HG02970 (cell line): ENCODE data around the gene TTLL13.
"Not testable (repeated sequence)": the region's sequence is repeated elsewhere in the genome, so short reads cannot be mapped to it uniquely, and the experiment has no call there.

Experiments used
- ATAC-seq: cut with Tn5 transposase; IDR thresholded peaks from one replicate; pipeline ENCODE4 v1.9.1; 2021; ENCODE audit warnings: mild to moderate bottlenecking, moderate library complexity, moderate number of reproducible peaks; ENCODE audit not compliant: unreplicated experiment, low FRiP score

The TTLL13 gene

GRCh38 chr15:90271459-90272166 is 22.3 kb downstream of the TTLL13 start:
- no peak for ATAC-seq

GRCh38 chr15:90278467-90278866 is 29.1 kb downstream of the TTLL13 start:
- ATAC-seq, result not testable (repeated sequence)

- ATAC-seq, result not testable (repeated sequence)
Observed at GRCh38 chr15:90280743-90281142, 31.4 kb downstream of the TTLL13 start.

GRCh38 chr15:90281637-90282036 is 32.3 kb downstream of the TTLL13 start:
- ATAC-seq, result not testable (repeated sequence)

DNA sequence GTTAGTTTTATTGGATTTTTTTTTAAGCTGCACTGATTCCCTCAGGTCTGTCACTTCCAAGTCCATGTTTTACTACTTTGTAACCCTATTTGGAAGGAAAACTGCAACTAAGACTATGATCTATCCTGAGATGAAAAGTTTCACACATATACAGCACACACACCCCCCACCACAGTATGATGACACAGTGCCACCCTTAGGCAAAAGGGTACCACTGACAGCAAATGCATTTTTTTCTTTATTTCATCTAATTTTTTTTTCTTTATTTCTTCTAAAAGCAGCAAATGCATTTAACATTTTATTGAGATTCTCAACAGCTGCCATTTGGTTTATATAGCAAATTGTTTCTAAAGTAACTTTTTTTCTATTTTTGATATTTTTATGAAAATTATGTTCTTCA is 37.3 kb downstream of the TTLL13 start:
- ATAC-seq, result no peak

DNA sequence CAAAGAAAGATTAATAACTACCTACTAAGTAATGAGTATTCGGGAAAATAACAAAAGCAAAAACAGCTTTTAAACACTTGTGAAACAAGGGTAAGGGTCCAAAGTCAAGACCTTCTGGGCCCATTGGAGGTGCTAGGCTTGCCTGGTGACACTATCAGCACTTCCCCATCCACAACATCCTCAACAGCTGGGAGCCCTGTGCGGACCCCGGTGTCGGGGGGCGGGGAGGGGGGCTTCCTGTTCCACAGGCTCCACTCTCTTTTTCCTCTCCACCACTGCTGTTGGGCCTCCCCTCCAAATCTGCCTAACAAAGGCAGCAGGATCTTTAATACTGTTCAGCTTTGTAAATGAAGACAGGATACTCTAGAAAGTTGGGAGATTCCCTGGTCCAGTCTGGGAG is 37.7 kb downstream of the TTLL13 start:
- no peak for ATAC-seq

- no peak for ATAC-seq
Observed at GRCh38 chr15:90287946-90288345, 38.6 kb downstream of the TTLL13 start.

- no peak for ATAC-seq
Observed at GRCh38 chr15:90291679-90292356, 42.5 kb downstream of the TTLL13 start.

DNA sequence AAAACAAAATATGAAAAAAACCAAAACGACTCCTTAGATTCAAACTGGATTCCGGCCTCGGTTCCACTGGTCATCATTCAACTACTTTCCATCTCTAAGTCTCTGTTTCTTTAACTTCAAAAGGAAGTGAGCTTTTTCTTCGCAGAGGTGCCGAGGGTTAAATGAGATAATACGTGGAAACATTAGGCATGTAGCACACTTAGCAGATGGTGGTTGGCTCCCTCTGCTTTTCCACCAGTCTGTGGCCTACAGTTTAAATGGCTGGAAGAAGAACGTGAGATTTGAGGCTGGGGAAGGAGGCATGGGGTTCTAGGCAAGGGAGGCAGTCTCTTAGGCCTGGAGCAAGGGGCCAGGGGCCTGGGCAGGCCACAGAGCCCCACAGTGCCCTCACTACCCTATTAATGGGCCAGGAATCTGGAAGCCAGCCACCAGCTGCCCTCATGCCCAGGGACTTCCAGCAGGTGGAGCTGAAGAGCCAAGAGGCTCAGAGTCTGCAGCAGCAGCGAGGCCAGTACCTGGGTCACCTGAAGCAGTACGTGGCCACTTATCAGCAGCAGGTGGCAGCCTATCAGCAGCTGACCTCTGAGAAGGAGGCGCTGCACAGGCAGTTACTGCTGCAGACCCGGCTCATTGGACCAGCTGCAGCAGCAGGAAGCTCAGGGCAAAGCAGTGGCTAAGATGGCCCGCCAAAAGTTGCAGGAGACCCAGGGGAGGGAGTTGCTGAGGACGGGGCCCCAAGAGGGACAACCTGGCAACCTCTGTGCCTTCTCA is 43.9 kb downstream of the TTLL13 start:
- ATAC-seq, result not testable (repeated sequence)

GRCh38 chr15:90294159-90294558 is 44.8 kb downstream of the TTLL13 start:
- ATAC-seq, result no peak

GRCh38 chr15:90294601-90295269 is 45.4 kb downstream of the TTLL13 start:
- no peak for ATAC-seq

DNA sequence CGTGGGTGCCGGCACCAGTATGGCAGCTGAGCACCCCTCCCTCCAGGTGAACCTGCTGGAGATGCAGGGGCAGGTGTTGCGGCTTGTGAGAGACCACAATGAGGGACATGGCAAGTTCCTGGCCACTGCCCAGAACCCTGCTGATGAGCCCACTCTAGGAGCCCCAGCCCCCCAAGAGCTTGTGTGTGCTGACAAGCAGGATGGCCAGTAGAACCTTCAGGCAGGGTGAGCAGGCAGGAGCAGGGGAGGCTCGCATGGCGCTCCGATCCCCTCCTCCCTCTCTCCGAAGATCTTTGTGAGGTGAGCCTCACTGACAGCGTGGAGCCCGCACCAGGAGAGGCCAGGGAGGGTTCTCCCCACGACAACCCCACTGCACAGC is 45.9 kb downstream of the TTLL13 start:
- ATAC-seq, result no peak

GRCh38 chr15:90296316-90296884 is 47.0 kb downstream of the TTLL13 start:
- ATAC-seq, result not testable (repeated sequence)

- ATAC-seq, result no peak
Observed at GRCh38 chr15:90297021-90297420, 47.7 kb downstream of the TTLL13 start.

DNA sequence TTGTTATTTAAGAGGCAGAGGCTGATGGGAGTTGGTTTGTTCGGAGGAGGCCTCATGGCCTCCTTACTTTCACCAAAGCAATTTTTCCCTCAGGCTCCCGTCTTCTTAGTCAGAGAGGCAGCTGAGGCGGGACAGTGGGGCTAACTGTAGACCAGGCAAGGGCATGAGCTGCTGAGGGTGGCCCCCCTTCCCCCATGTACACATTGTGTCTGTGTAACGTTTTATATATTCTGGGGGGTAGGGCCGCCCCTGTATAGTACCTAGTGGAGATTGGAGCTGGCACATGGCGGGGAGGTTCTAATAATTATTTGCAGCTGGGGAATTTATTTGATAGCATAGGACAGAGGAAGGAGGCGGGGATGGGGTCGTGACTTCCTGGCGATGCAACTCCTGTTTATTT is 51.2 kb downstream of the TTLL13 start:
- no peak for ATAC-seq

DNA sequence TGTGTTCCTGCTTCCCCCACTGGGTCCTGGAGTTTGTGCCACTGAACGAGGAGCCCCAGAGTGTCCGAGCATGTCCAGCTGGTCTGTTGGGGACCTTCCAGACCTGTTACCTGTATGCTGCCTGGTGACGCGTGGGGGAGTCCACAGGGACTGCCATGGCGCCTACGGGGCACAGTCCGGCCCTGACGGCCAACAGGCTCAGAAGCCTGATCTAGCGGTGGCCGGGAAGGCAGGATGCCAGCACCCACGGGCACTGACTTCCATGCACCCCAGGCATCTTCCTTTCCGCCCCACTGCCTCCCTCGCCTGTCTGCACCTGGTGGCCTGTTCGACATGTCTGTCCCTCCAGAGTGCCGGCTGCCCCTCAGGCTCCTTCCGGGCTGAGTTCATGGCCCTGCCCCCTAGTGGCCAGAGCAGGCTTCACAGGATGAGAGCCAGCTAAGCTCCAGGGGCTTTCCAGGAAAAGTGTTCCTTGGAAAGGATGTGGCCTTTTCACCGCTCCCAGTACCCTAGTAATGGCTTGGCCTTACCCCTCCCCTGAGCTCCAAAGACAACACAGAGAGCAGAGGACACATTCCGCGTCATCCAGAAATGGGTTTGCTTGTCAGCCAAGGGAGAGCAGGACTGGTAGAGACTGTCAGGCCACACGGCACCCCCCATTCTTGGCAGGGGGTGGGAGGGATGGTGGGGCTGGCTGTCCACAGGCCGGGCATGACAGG is 51.8 kb downstream of the TTLL13 start:
- no peak for ATAC-seq

GRCh38 chr15:90301707-90302300 is 52.4 kb downstream of the TTLL13 start:
- no peak for ATAC-seq

- not testable (repeated sequence) for ATAC-seq
Observed at GRCh38 chr15:90305355-90305754, 56.0 kb downstream of the TTLL13 start.

- no peak for ATAC-seq
Observed at GRCh38 chr15:90305932-90306331, 56.6 kb downstream of the TTLL13 start.
